HCT116 (cell line): ENCODE results near the gene RBM19. TPM values are rescaled to one million over a fixed set of nuclear protein-coding genes. Genes with fewer than 3 reads are reported as not detected.

Experiments used
- ATAC-seq: fragments of 200-7000 bp; cut with Tn5 transposase; 2 replicates; pipeline ENCODE4 v1.9.1; 2020; ENCODE audit warnings: mild to moderate bottlenecking, moderate library complexity
- BruUV-seq: library from RNA; stranded (reverse); fragments of 400-500 nt; replicated peaks from 2 replicates; lab custom pipeline; 2021; lab: Mats Ljungman, UMichigan
- CTCF ChIA-PET: fragments of 300-600 bp; sonication (Branson Sonifier 250); formaldehyde crosslinking; loops from one replicate; lab custom pipeline; 2021; ENCODE audit warnings: antibody characterized with exemption; lab: Charles Lee
- POLR2A ChIA-PET: fragments of 300-600, 350-600 bp; sonication (Branson Sonifier 250); formaldehyde crosslinking; loops from one replicate; lab custom pipeline; 2021; ENCODE audit warnings: antibody characterized with exemption; lab: Charles Lee
- RAD21 ChIA-PET, 2 experiments: fragments of 300-600 bp; sonication (Branson Sonifier 250); formaldehyde crosslinking; loops; one replicate each; lab custom pipeline; 2023; ENCODE audit warnings: low total read pairs in 2 of 2; ENCODE audit not compliant: uncharacterized antibody in 2 of 2, unreplicated experiment in 2 of 2, low non-redundant PET in 1 of 2; lab: Charles Lee
- DNase-seq: peaks from one replicate; pipeline ENCODE4 v3.0.0-alpha.2; 2010; ENCODE audit warnings: low read depth, low spot score
- H2AFZ ChIP-seq: fragments of 200-600 bp; shearing (Covaris generic), sonication (generic); 2 replicates; pipeline ENCODE4 v1.6.1; 2017; ENCODE audit warnings: low read depth, mixed run types, mixed read lengths, antibody characterized with exemption, low read length; ENCODE audit not compliant: poor library complexity, severe bottlenecking
- H3K27ac ChIP-seq: 2 replicates; pipeline ENCODE4 v1.5.1; 2012; ENCODE audit warnings: low read depth, low read length
- H3K27me3 ChIP-seq: fragments of 200-600 bp; sonication (generic); 2 replicates; pipeline ENCODE4 v1.6.1; 2016; ENCODE audit warnings: mixed run types, low read length, mixed read lengths; ENCODE audit not compliant: insufficient read depth
- H3K36me3 ChIP-seq, 2 experiments: fragments of 200-500 bp in 1 of 2; fragments of 200-600 bp in 1 of 2; sonication (Bioruptor generic) in 1 of 2; sonication (generic) in 1 of 2; 2 replicates each; pipeline versions ENCODE4 v1.5.1 to v1.6.1; 2014 to 2016; ENCODE audit warnings: low read length in 2 of 2, inconsistent platforms in 1 of 2, mixed read lengths in 1 of 2, mixed run types in 1 of 2; ENCODE audit not compliant: insufficient read depth in 2 of 2, control insufficient read depth in 1 of 2
- H3K4me1 ChIP-seq, 2 experiments: fragments of 200-600 bp in 1 of 2; sonication (generic) in 1 of 2; 2 replicates each; pipeline versions ENCODE4 v1.5.1 to v1.6.1; 2012 to 2017; ENCODE audit warnings: low read length in 2 of 2, inconsistent platforms in 1 of 2, mild to moderate bottlenecking in 1 of 2, mixed read lengths in 1 of 2, mixed run types in 1 of 2, moderate library complexity in 1 of 2; ENCODE audit not compliant: insufficient read depth in 2 of 2, control insufficient read depth in 1 of 2
- H3K4me2 ChIP-seq: fragments of 200-600 bp; sonication (generic); 2 replicates; pipeline ENCODE4 v1.6.1; 2017; ENCODE audit warnings: mixed run types, low read length, mixed read lengths
- H3K4me3 ChIP-seq, 2 experiments: fragments of 200-600 bp in 1 of 2; sonication (generic) in 1 of 2; replicated peaks in 1 of 2; 2 replicates each; pipeline ENCODE4 v1.5.1; 2011 to 2016; ENCODE audit warnings: low read length in 2 of 2, control low read depth in 1 of 2, low read depth in 1 of 2, mild to moderate bottlenecking in 1 of 2, mixed read lengths in 1 of 2, mixed run types in 1 of 2
- H3K79me2 ChIP-seq: fragments of 200-600 bp; sonication (generic); 2 replicates; pipeline ENCODE4 v1.6.1; 2017; ENCODE audit warnings: mild to moderate bottlenecking, mixed run types, low read length, moderate library complexity, mixed read lengths; ENCODE audit not compliant: insufficient read depth
- H3K9ac ChIP-seq: fragments of 200-600 bp; sonication (generic); 2 replicates; pipeline ENCODE4 v1.6.1; 2016; ENCODE audit warnings: low read length, mixed read lengths
- H3K9me2 ChIP-seq: fragments of 200-600 bp; sonication (generic), shearing (Covaris generic); 2 replicates; pipeline ENCODE4 v1.6.1; 2017; ENCODE audit warnings: mixed run types, mild to moderate bottlenecking, moderate library complexity; ENCODE audit not compliant: insufficient read depth
- H3K9me3 ChIP-seq, 2 experiments: fragments of 200-500 bp in 1 of 2; fragments of 200-600 bp in 1 of 2; sonication (Bioruptor generic) in 1 of 2; sonication (generic) in 1 of 2; 2 replicates each; pipeline ENCODE4 v1.6.1; 2014 to 2017; ENCODE audit warnings: low read length in 2 of 2, mixed read lengths in 2 of 2, inconsistent platforms in 1 of 2, low read depth in 1 of 2, mild to moderate bottlenecking in 1 of 2, mixed run types in 1 of 2, moderate library complexity in 1 of 2; ENCODE audit not compliant: control insufficient read depth in 1 of 2, insufficient read depth in 1 of 2
- H4K20me1 ChIP-seq: fragments of 200-600 bp; sonication (generic), shearing (Covaris generic); 2 replicates; pipeline ENCODE4 v1.6.1; 2017; ENCODE audit warnings: mixed run types, mild to moderate bottlenecking, moderate library complexity; ENCODE audit not compliant: insufficient read depth
- CBX3 ChIP-seq: IDR thresholded peaks from 2 replicates; pipeline ENCODE4 v1.6.1; 2012; ENCODE audit warnings: low read depth
- CTCF ChIP-seq, 3 experiments: fragments of 200-600 bp in 1 of 3; sonication (generic) in 1 of 3; IDR thresholded peaks in 2 of 3; conservative IDR thresholded peaks in 1 of 3; 2 replicates each; pipeline ENCODE4 v1.5.1; 2012 to 2017; ENCODE audit warnings: low read depth in 2 of 3, low read length in 2 of 3, antibody characterized with exemption in 1 of 3, borderline replicate concordance in 1 of 3, control low read depth in 1 of 3, mild to moderate bottlenecking in 1 of 3, mixed read lengths in 1 of 3, mixed run types in 1 of 3, moderate library complexity in 1 of 3; ENCODE audit not compliant: insufficient read depth in 1 of 3
- EGR1 ChIP-seq: IDR thresholded peaks from 2 replicates; pipeline ENCODE4 v1.6.1; 2012; ENCODE audit warnings: low read depth
- ELF1 ChIP-seq: IDR thresholded peaks from 2 replicates; pipeline ENCODE4 v1.6.1; 2012; ENCODE audit warnings: low read depth, borderline replicate concordance
- EZH2 ChIP-seq: fragments of 200-600 bp; sonication (generic); IDR thresholded peaks from 2 replicates; pipeline ENCODE4 v1.6.1; 2017; ENCODE audit warnings: antibody characterized with exemption, mixed run types
- EZH2phosphoT487 ChIP-seq: fragments of 200-600 bp; IDR thresholded peaks from 2 replicates; pipeline ENCODE4 v1.6.1; 2018; ENCODE audit warnings: antibody characterized with exemption, borderline replicate concordance
- JUND ChIP-seq: IDR thresholded peaks from 2 replicates; pipeline ENCODE4 v1.6.1; 2012
- POLR2A ChIP-seq: IDR thresholded peaks from 2 replicates; pipeline ENCODE4 v1.7.0; 2011; ENCODE audit warnings: borderline replicate concordance; ENCODE audit not compliant: insufficient read depth, insufficient read length; ENCODE audit errors: extremely low read depth
- POLR2AphosphoS5 ChIP-seq: IDR thresholded peaks from 2 replicates; pipeline ENCODE4 v1.6.1; 2011; ENCODE audit warnings: mild to moderate bottlenecking, low read depth, low read length, moderate library complexity
- RAD21 ChIP-seq: IDR thresholded peaks from 2 replicates; pipeline ENCODE4 v1.6.1; 2012; ENCODE audit warnings: low read depth, mild to moderate bottlenecking
- REST ChIP-seq: IDR thresholded peaks from 2 replicates; pipeline ENCODE4 v1.6.1; 2012; ENCODE audit warnings: low read depth
- SIN3A ChIP-seq: IDR thresholded peaks from 2 replicates; pipeline ENCODE4 v1.6.1; 2012; ENCODE audit warnings: low read depth
- SP1 ChIP-seq: IDR thresholded peaks from 2 replicates; pipeline ENCODE4 v1.6.1; 2012; ENCODE audit warnings: low read depth
- SRF ChIP-seq: IDR thresholded peaks from 2 replicates; pipeline ENCODE4 v1.6.1; 2012; ENCODE audit warnings: low read depth
- TCF7L2 ChIP-seq: IDR thresholded peaks from 2 replicates; pipeline ENCODE4 v1.7.0; 2011; ENCODE audit warnings: borderline replicate concordance, inconsistent platforms; ENCODE audit not compliant: insufficient read depth, insufficient read length; ENCODE audit errors: extremely low read depth
- YY1 ChIP-seq: IDR thresholded peaks from 2 replicates; pipeline ENCODE4 v1.6.1; 2011; ENCODE audit warnings: low read length, low read depth, moderate library complexity, mild to moderate bottlenecking; ENCODE audit not compliant: insufficient replicate concordance; ENCODE audit errors: extremely low read depth
- ZNF274 ChIP-seq: fragments of 200-500 bp; sonication (Bioruptor generic); IDR thresholded peaks from 2 replicates; pipeline ENCODE4 v1.6.1; 2014; ENCODE audit warnings: mild to moderate bottlenecking, low read depth, low read length, inconsistent platforms
- intact Hi-C: fragments of 100-400 bp; cut with micrococcal nuclease; formaldehyde crosslinking; loops from 2 replicates; pipeline ENCODE4 v1.10.0; 2022
- total RNA-seq: library from RNA; stranded (reverse); gene quantifications from one replicate; pipeline ENCODE4 v1.2.1, GENCODE V29; 2021; ENCODE audit not compliant: unreplicated experiment

RBM19 gene
- total RNA-seq, 1 experiment from 2014 or later = 30.7 TPM

- Histone ChIP-seq H3K4me1 (no peaks in the 10 kb centered on the region), H3K79me2 (no peaks in the 10 kb centered on the region), H3K9ac (no peak overlapping the region), H3K4me2 (no peak overlapping the region), H3K9me2 (no peaks in the 10 kb centered on the region), H3K9me3 (no peaks in the 10 kb centered on the region), H3K27ac (no peak overlapping the region), H3K4me3 (no peak overlapping the region), H3K27me3 (no peaks in the 10 kb centered on the region), H3K36me3 (no peaks in the 10 kb centered on the region), H2AFZ (no peak overlapping the region), H4K20me1 (no peaks in the 10 kb centered on the region)
- BruUV-seq = no TSS peak
- POLR2A ChIA-PET = no interaction called here
- CTCF ChIA-PET = no interaction called here
- no peak for TF ChIP-seq REST
- TF ChIP-seq POLR2AphosphoS5 = no peak
- no peak for TF ChIP-seq EZH2phosphoT487
- no peak for TF ChIP-seq EGR1
- TF ChIP-seq ZNF274 = no peak
- TF ChIP-seq CTCF (IDR thresholded peaks at IDR 0.05 in 2 of 3, conservative IDR thresholded peaks at IDR 0.05 in 1 of 3; ENCODE audit: borderline replicate concordance in 1 of 3, insufficient read depth in 1 of 3, low read depth in 2 of 3, low read length in 2 of 3) = no peak
- TF ChIP-seq YY1 = no peak
- no peak for TF ChIP-seq RAD21
- TF ChIP-seq SIN3A = no peak
- no peak for TF ChIP-seq SRF
- no peak for TF ChIP-seq ELF1
- no peak for TF ChIP-seq JUND
- TF ChIP-seq EZH2 = no peak
- no peak for TF ChIP-seq SP1
- TF ChIP-seq POLR2A = no peak
- TF ChIP-seq CBX3 = no peak
- no peak for TF ChIP-seq TCF7L2
- RAD21 ChIA-PET = no interaction called here
- DNase-seq = no peak
- no peak for ATAC-seq
- intact Hi-C loops = no loop called here
Observed at GRCh38 chr12:113854385-113855142, 111.6 kb downstream of the RBM19 start.
